Measurements from ENCODE around the gene WDR82.

WDR82 gene

GRCh38 chr3:52278510-52279069 is at the start of gene WDR82:
Gene WDR82, minus strand, starts transcription at chr3:52278649. Its CDS starts 288 bp downstream, at chr3:52278361.
- peak; percentile 97 for DNase-seq

- no peak for DNase-seq
These were observed 49.2 kb upstream of the WDR82 start for GRCh38 chr3:52327486-52328290.

- DNase-seq, result no peak
These were observed 48.5 kb upstream of the WDR82 start for GRCh38 chr3:52326976-52327375.

GRCh38 chr3:52325686-52326085 is 47.2 kb upstream of the WDR82 start:
- DNase-seq, result no peak

GRCh38 chr3:52324676-52325075 is 46.2 kb upstream of the WDR82 start:
- DNase-seq, result no peak

GRCh38 chr3:52323526-52324295 is 45.3 kb upstream of the WDR82 start:
- no peak for DNase-seq

- DNase-seq, result no peak
These were observed 44.0 kb upstream of the WDR82 start for GRCh38 chr3:52322466-52322865.

- no peak for DNase-seq
These were observed 43.0 kb upstream of the WDR82 start for GRCh38 chr3:52321481-52321880.

- no peak for DNase-seq
These were observed 41.6 kb upstream of the WDR82 start for GRCh38 chr3:52319921-52320595.

GRCh38 chr3:52318186-52318816 is 39.9 kb upstream of the WDR82 start:
- no peak for DNase-seq

GRCh38 chr3:52317208-52318000 is 39.0 kb upstream of the WDR82 start:
- peak; percentile 86 for DNase-seq

GRCh38 chr3:52315977-52316764 is 37.7 kb upstream of the WDR82 start, which contains the start of gene DNAH1:
Gene DNAH1, plus strand, starts transcription at chr3:52316319. Its CDS starts 6,124 bp downstream, at chr3:52322443.
- DNase-seq, result peak; percentile 82

GRCh38 chr3:52315006-52315405 is 36.6 kb upstream of the WDR82 start:
- no peak for DNase-seq

GRCh38 chr3:52314489-52314888 is 36.0 kb upstream of the WDR82 start:
- no peak for DNase-seq

- DNase-seq, result no peak
These were observed 35.3 kb upstream of the WDR82 start for GRCh38 chr3:52313774-52314188.

- DNase-seq, result no peak
These were observed 34.8 kb upstream of the WDR82 start for GRCh38 chr3:52313188-52313773.

GRCh38 chr3:52311576-52312119 is 33.2 kb upstream of the WDR82 start:
- peak; percentile 95 for DNase-seq

GRCh38 chr3:52310861-52311575 is 32.6 kb upstream of the WDR82 start:
- DNase-seq, result no peak

- DNase-seq, result no peak
These were observed 29.9 kb upstream of the WDR82 start for GRCh38 chr3:52308308-52308707.
